Stimulated activated CD8-positive, alpha-beta memory T cell treated with anti-CD3 and anti-CD28 coated beads, Interleukin-12 subunit alpha, Interleukin-12 subunit beta, amount 100 ng/mL, for 24 hours (primary cell): ENCODE measurements around the gene SPOCD1.

Experiments
- DNase-seq: peaks from one replicate; pipeline ENCODE4 v3.0.0-alpha.2; 2020; ENCODE audit errors: extremely low read depth

The SPOCD1 gene

GRCh38 chr1:31787786-31788137 is 28.1 kb downstream of the SPOCD1 start:
- DNase-seq: no peak

DNA sequence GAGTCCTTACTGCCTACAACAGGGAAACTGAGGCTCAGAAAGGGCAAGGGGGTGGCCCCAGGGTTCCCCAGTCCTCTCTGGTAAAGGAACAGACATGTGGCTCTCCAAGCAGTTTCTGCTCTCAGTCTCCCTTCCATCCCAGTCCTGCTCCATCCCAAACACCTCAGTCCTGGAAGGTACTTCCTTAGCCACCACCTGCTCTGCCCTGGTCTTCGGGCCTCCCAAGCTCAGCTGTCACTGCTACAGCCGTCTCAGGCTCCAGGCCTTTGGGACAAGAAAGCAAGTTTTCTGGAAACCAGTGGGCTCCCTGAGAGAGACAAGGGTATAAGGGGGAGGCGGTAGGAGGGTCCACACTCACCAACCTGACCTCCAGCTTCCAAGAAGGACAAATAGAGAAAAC is 28.6 kb downstream of the SPOCD1 start:
- DNase-seq: no peak

GRCh38 chr1:31786366-31787060 is 29.3 kb downstream of the SPOCD1 start:
- no peak for DNase-seq

DNA sequence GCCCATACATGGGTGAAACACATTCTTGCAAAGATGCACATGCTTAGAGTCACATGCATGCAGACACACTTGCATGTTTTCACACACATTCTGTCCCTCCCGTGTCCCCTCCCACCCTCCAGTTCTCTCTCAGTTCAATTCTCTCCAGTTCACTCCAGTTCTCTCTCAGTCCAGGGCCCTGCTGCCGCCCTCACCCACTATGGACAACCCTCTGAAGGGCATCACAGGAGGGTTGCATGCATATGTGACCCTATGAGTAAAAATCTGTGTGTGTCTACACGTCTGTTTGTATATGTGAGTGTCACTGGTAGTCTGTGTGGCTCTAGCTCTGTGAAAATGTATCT is 29.9 kb downstream of the SPOCD1 start:
- DNase-seq: no peak

DNA sequence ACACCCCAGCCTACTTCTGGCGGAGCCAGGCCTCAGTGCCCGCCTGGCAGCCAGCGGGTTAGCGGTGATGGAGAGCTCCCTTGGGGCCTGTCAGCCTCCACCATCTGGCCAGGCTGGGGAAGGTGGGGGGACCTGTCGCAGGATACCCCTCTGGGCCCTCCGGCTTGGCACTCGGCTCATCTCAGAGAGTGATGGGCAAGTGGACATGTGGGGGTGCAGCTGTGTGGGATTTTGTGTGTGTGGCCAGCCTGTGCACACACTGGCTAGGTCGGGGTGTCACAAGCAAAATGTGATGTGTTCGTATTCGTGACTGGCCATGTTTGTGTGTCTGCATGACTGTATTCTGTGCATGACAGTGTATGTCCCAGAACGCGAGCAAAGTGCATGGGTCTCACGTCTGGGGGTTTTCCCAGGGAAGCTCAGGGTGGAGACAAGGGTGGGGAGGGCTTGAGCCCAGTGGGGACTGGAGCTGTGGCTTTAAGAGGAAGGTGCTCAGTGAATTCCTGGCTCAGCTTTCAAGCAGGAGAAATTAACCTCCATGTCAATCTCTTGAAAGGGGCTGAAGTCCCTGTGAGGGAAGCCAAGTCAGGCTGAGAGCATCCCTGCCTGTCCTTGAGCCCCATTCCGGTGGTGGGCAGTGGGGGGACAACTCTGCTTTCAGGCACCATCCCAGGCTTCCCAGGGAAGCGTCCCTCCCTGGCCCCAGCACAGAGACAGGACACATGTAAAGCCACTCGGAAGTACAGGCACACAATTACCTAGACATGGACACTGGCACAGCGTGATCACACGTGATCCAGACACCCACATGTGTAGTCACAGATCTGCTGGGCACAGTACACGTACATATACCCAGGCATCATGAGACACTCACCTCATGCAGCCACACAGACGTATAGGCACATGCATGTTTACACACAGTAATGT is 30.5 kb downstream of the SPOCD1 start:
- DNase-seq: no peak

GRCh38 chr1:31784356-31785019 is 31.3 kb downstream of the SPOCD1 start:
- no peak for DNase-seq

- DNase-seq: no peak
These were observed 32.0 kb downstream of the SPOCD1 start for GRCh38 chr1:31783846-31784245.

GRCh38 chr1:31782421-31783410 is 33.1 kb downstream of the SPOCD1 start:
- no peak for DNase-seq

- DNase-seq: no peak
These were observed 34.0 kb downstream of the SPOCD1 start for GRCh38 chr1:31781756-31782371.

- no peak for DNase-seq
These were observed 34.6 kb downstream of the SPOCD1 start for GRCh38 chr1:31781138-31781755.

DNA sequence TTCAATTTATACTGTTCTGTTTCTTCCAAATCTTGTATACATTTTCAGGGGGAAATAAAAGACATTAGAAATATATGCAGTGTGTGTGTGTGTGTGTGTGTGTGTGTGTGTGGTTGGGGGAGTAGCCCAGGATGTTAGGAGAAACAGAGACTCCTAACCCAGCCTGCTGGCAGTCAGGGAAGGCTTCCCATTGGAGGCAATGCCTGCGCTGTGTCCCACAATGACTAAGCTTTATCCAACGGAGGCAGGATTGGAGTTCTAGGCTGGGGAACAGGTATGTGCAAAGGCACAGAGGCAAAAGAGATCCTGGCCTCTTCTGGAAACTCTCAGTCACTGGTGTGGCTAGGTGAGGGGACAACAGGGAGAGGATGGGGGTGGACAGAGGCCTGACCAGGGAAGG is 35.2 kb downstream of the SPOCD1 start:
- no peak for DNase-seq

DNA sequence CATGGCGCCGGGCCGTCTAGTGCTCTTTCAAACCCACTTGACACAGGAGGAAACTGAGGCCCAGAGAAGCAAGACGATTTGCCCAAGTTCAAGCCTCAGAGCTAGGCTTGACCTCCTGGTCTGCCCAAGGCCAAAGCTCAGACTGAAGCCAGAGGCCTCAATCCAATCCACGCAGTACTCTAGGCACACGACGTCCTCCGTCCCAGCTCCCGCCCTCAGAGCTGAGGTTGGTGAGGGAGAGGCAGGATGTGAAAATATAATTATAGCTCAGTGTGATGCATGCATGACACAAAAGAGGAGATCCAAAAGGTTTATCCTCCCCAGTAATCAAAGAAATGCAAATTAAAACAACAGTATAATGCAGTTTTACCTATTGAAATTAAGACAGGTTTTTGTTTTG is 36.1 kb downstream of the SPOCD1 start:
- no peak for DNase-seq

GRCh38 chr1:31778763-31779488 is 36.9 kb downstream of the SPOCD1 start:
- DNase-seq: no peak

DNA sequence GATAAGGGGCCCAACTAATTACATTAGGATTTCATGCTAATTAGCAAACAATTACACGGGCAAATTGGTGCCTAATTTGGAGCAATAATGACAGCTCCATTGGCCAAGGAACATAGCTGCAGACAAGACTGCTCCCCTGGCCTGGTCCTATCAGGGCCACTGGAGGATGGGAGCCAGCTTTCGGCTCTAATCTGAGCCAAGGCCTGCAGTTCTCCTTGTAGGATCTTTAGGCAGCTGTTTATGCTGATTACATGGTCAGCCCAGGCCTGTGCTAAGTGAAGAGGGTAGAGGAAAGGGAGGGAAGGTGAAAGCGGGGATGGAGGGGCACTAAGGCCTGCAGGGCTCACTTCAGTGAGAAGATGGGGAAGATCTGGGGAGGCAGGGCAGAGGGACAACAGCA is 39.3 kb downstream of the SPOCD1 start:
- no peak for DNase-seq

DNA sequence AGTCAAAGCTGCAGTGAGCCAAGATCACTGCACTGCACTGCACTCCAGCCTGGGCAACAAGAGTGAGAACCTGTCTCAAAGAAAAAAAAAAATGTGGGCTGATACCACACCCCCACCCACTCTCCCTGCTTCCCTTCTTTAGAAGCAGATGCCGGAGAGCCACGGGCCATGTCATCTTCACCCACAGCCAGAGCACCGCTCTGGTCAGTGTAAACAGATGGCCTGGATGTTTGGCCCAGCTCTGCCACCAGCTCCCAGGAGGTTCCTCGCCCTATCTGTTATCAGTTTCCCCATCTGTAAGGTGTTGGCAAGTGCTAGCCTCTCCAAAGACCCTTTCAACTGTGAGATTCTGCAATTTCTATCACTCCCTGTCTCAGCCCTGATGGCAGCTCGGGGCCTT is 39.8 kb downstream of the SPOCD1 start:
- DNase-seq: no peak

- DNase-seq: no peak
These were observed 40.4 kb downstream of the SPOCD1 start for GRCh38 chr1:31775210-31775999.

GRCh38 chr1:31774495-31774894 is 41.3 kb downstream of the SPOCD1 start:
- DNase-seq: no peak

DNA sequence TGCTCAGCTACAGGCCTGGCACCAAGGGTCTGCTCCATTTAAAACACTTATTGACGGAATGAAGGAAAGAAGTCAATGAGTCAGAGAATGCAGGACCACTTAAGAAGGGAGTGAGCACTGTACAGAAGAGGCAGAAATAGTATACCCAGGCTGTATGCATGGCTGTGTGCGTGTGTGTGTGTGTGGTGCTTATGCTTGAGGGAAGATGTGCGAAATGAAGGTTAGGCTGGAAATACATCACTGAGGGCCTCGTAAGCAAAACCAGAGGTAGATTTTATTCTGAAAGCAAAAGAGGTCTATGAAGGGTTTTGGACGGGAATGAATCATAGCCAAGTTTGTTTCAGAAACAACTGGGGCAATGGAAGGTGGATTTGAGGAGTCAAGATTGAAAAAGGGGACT is 42.0 kb downstream of the SPOCD1 start:
- DNase-seq: no peak

DNA sequence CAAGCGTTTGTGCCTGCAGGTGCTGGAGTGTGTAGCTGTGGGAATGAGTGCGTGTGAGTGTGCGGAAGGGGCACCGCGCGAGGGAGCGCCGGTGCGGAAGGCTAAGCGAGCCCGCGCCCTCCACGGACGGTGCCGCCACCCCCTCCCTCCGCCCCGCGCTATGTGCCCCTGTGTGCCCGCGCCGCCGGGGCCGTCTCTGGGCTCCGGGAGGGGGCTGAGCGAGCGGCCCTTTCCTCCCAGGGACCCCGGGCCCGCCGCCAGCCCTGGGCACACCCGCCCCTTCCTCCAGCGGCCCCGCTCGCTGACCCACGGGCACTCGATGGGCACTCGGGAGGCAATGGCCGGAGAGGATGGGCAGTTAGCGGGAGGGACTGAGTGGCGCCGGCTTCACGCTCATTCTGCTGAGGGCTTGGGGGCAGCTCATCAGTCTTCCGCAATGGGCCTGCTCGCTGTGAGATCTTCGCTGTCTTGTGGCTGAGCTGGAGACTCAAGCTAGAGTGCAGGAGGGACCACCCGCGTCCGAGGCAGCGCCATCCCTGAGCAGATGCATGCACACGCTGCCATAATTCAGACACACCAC is 43.1 kb downstream of the SPOCD1 start:
- no peak for DNase-seq
